Hippocampal formation (tissue), 2 donors: ENCODE data around the gene ADAMTS16.

Source experiments
- DNase-seq, 2 donors: peaks; one replicate each; lab custom pipeline; 2025; lab: John Stamatoyannopoulos, UW

Gene ADAMTS16

GRCh38 chr5:5315068-5315980, 175.2 kb downstream of the ADAMTS16 start:
- DNase-seq: no peak

GRCh38 chr5:5316334-5316733, 176.2 kb downstream of the ADAMTS16 start:
- no peak for DNase-seq

GRCh38 chr5:5317976-5318375, 177.8 kb downstream of the ADAMTS16 start:
- DNase-seq: no peak

GRCh38 chr5:5318426-5319190, 178.5 kb downstream of the ADAMTS16 start:
- no peak for DNase-seq

GRCh38 chr5:5320062-5320805, 180.1 kb downstream of the ADAMTS16 start:
- DNase-seq: no peak

GRCh38 chr5:5321137-5321536, 181.0 kb downstream of the ADAMTS16 start:
- no peak for DNase-seq

- no peak for DNase-seq
These were observed 183.4 kb downstream of the ADAMTS16 start for GRCh38 chr5:5323551-5323950.

- no peak for DNase-seq
These were observed 186.1 kb downstream of the ADAMTS16 start for GRCh38 chr5:5326115-5326758.

- no peak for DNase-seq
These were observed 187.0 kb downstream of the ADAMTS16 start for GRCh38 chr5:5327126-5327525.

GRCh38 chr5:5330728-5331452, 190.8 kb downstream of the ADAMTS16 start:
- DNase-seq: no peak

- no peak for DNase-seq
These were observed 191.7 kb downstream of the ADAMTS16 start for GRCh38 chr5:5331848-5332247.

- DNase-seq: no peak
These were observed 192.2 kb downstream of the ADAMTS16 start for GRCh38 chr5:5332287-5332686.

GRCh38 chr5:5335107-5335506, 195.0 kb downstream of the ADAMTS16 start:
- DNase-seq: no peak

- no peak for DNase-seq
These were observed 195.7 kb downstream of the ADAMTS16 start for GRCh38 chr5:5335700-5336264.

- no peak for DNase-seq
These were observed 199.1 kb downstream of the ADAMTS16 start for GRCh38 chr5:5339257-5339656.

GRCh38 chr5:5340206-5340729, 200.1 kb downstream of the ADAMTS16 start:
- no peak for DNase-seq

- no peak for DNase-seq
These were observed 201.6 kb downstream of the ADAMTS16 start for GRCh38 chr5:5341531-5342292.

- no peak for DNase-seq
These were observed 202.7 kb downstream of the ADAMTS16 start for GRCh38 chr5:5342784-5343183.

GRCh38 chr5:5343568-5343967, 203.4 kb downstream of the ADAMTS16 start:
- DNase-seq: no peak
